IMR-90 (cell line): ENCODE results near the gene TEX264. TPM values are rescaled to one million over a fixed set of nuclear protein-coding genes. Genes with fewer than 3 reads are reported as not detected.

Source experiments
- ATAC-seq: fragments of 200-7000 bp; cut with Tn5 transposase; 2 replicates; pipeline ENCODE4 v1.9.1; 2020; ENCODE audit warnings: low read depth, mild to moderate bottlenecking, moderate library complexity
- BruUV-seq: library from RNA; stranded (reverse); fragments of 400-500 nt; replicated peaks from 2 replicates; lab custom pipeline; 2021; lab: Mats Ljungman, UMichigan
- CTCF ChIA-PET: fragments of 300-600 bp; formaldehyde crosslinking; extraction: SDS; loops from one replicate; lab custom pipeline; 2021; ENCODE audit warnings: antibody characterized with exemption; lab: Yijun Ruan, JAX
- POLR2A ChIA-PET: fragments of 300-600 bp; sonication (Branson Sonifier 250); formaldehyde crosslinking; loops from one replicate; lab custom pipeline; 2022; ENCODE audit warnings: antibody characterized with exemption; ENCODE audit not compliant: unreplicated experiment; lab: Charles Lee
- DNase-seq: peaks from one replicate; pipeline ENCODE4 v3.0.0; 2013
- H2AFZ ChIP-seq: replicated peaks from 2 replicates; pipeline ENCODE3; 2013; ENCODE audit warnings: low read length, mild to moderate bottlenecking; ENCODE audit not compliant: poor library complexity
- H2AK5ac ChIP-seq: 2 replicates; pipeline ENCODE4 v1.6.1; 2013; ENCODE audit warnings: low read depth, low read length, inconsistent platforms
- H2AK9ac ChIP-seq: replicated peaks from 2 replicates; pipeline ENCODE3; 2013; ENCODE audit warnings: mild to moderate bottlenecking, low read depth, low read length, moderate library complexity; ENCODE audit not compliant: poor library complexity
- H2BK120ac ChIP-seq: 2 replicates; pipeline ENCODE4 v1.6.1; 2013; ENCODE audit warnings: low read depth, low read length, inconsistent platforms
- H2BK15ac ChIP-seq: 3 replicates; pipeline ENCODE4 v1.6.1; 2013; ENCODE audit warnings: low read depth, low read length, inconsistent platforms
- H2BK20ac ChIP-seq: 2 replicates; pipeline ENCODE4 v1.6.1; 2013; ENCODE audit warnings: low read depth, mild to moderate bottlenecking, inconsistent platforms, low read length, moderate library complexity
- H2BK5ac ChIP-seq: 2 replicates; pipeline ENCODE4 v1.6.1; 2013; ENCODE audit warnings: mild to moderate bottlenecking, low read depth, low read length, inconsistent platforms; ENCODE audit not compliant: poor library complexity, severe bottlenecking
- H3K14ac ChIP-seq: replicated peaks from 2 replicates; pipeline ENCODE4 v1.6.1; 2013; ENCODE audit warnings: low read depth, low read length, inconsistent platforms
- H3K18ac ChIP-seq: 2 replicates; pipeline ENCODE4 v1.6.1; 2013; ENCODE audit warnings: low read depth, low read length, control low read depth
- H3K23ac ChIP-seq: 2 replicates; pipeline ENCODE4 v1.6.1; 2013; ENCODE audit warnings: low read depth, low read length, inconsistent platforms
- H3K27ac ChIP-seq: 2 replicates; pipeline ENCODE4 v1.5.1; 2013; ENCODE audit warnings: mild to moderate bottlenecking, control low read depth, low read length; ENCODE audit not compliant: insufficient read depth
- H3K27me3 ChIP-seq: 2 replicates; pipeline ENCODE4 v1.6.1; 2013; ENCODE audit warnings: low read length; ENCODE audit not compliant: control insufficient read depth, insufficient read depth
- H3K36me3 ChIP-seq: 2 replicates; pipeline ENCODE4 v1.6.1; 2013; ENCODE audit warnings: low read length, mixed read lengths; ENCODE audit not compliant: control insufficient read depth, insufficient read depth
- H3K4ac ChIP-seq: 2 replicates; pipeline ENCODE4 v1.6.1; 2013; ENCODE audit warnings: low read depth, low read length, inconsistent platforms
- H3K4me1 ChIP-seq: 2 replicates; pipeline ENCODE4 v1.6.1; 2013; ENCODE audit warnings: low read length, mixed read lengths; ENCODE audit not compliant: control insufficient read depth, insufficient read depth
- H3K4me2 ChIP-seq: 2 replicates; pipeline ENCODE4 v1.6.1; 2013; ENCODE audit warnings: low read depth, mild to moderate bottlenecking, control low read depth, low read length, moderate library complexity
- H3K4me3 ChIP-seq: 2 replicates; pipeline ENCODE4 v1.5.1; 2013; ENCODE audit warnings: low read depth, mild to moderate bottlenecking, control low read depth, low read length, moderate library complexity; ENCODE audit not compliant: insufficient read depth
- H3K56ac ChIP-seq: 2 replicates; pipeline ENCODE4 v1.6.1; 2013; ENCODE audit warnings: low read length, inconsistent platforms; ENCODE audit not compliant: insufficient read depth; ENCODE audit errors: extremely low read depth
- H3K79me1 ChIP-seq, 2 experiments: 2 replicates each; pipeline ENCODE4 v1.6.1; 2013; ENCODE audit warnings: low read length in 2 of 2, inconsistent platforms in 1 of 2, low read depth in 1 of 2
- H3K9ac ChIP-seq: 2 replicates; pipeline ENCODE4 v1.6.1; 2013; ENCODE audit warnings: low read depth, low read length, control low read depth
- H3K9me1 ChIP-seq: 2 replicates; pipeline ENCODE4 v1.6.1; 2013; ENCODE audit warnings: low read length, inconsistent platforms; ENCODE audit not compliant: insufficient read depth
- H3K9me3 ChIP-seq: 2 replicates; pipeline ENCODE4 v1.6.1; 2013; ENCODE audit warnings: low read length; ENCODE audit not compliant: control insufficient read depth, insufficient read depth
- H4K20me1 ChIP-seq: 2 replicates; pipeline ENCODE4 v1.6.1; 2013; ENCODE audit warnings: low read length, inconsistent platforms; ENCODE audit not compliant: insufficient read depth
- H4K5ac ChIP-seq: 2 replicates; pipeline ENCODE4 v1.6.1; 2013; ENCODE audit warnings: mild to moderate bottlenecking, low read depth, low read length, control low read depth
- H4K8ac ChIP-seq, 2 experiments: 2 replicates each; pipeline ENCODE4 v1.6.1; 2013; ENCODE audit warnings: low read depth in 2 of 2, low read length in 2 of 2, control low read depth in 1 of 2, inconsistent platforms in 1 of 2
- H4K91ac ChIP-seq: 2 replicates; pipeline ENCODE4 v1.6.1; 2013; ENCODE audit warnings: low read depth, low read length, inconsistent platforms; ENCODE audit not compliant: insufficient read depth
- BHLHE40 ChIP-seq: fragments of 150-350 bp; IDR thresholded peaks from 2 replicates; pipeline ENCODE4 v1.6.1; 2016; ENCODE audit warnings: mild to moderate bottlenecking, low read depth, low read length
- CHD1 ChIP-seq: IDR thresholded peaks from 2 replicates; pipeline ENCODE4 v1.6.1; 2012; ENCODE audit warnings: low read depth, low read length, improper control_type of control experiment
- FOS ChIP-seq: fragments of 150-350 bp; IDR thresholded peaks from 2 replicates; pipeline ENCODE4 v1.6.1; 2016; ENCODE audit warnings: low read depth, low read length
- RAD21 ChIP-seq: IDR thresholded peaks from 2 replicates; pipeline ENCODE4 v1.6.1; 2012; ENCODE audit warnings: low read length, improper control_type of control experiment
- RCOR1 ChIP-seq: IDR thresholded peaks from 2 replicates; pipeline ENCODE4 v1.6.1; 2012; ENCODE audit warnings: mild to moderate bottlenecking, low read length, improper control_type of control experiment; ENCODE audit not compliant: insufficient replicate concordance
- RFX5 ChIP-seq: IDR thresholded peaks from 2 replicates; pipeline ENCODE4 v1.8.0; 2012; ENCODE audit warnings: low read depth, mild to moderate bottlenecking, low read length, moderate library complexity
- WGBS, 2 experiments: methylation state at CpG; one replicate each; pipeline versions ENCODE4 v1.1.5 to v1.1.7; 2013; ENCODE audit warnings: missing lambda C conversion rate in 2 of 2; ENCODE audit not compliant: insufficient read length in 1 of 2; ENCODE audit errors: extremely low coverage in 2 of 2; 5-methylcytosine and 5-hydroxymethylcytosine counted together
- dilution Hi-C: fragments of 300-500 bp; cut with HindIII; formaldehyde crosslinking; loops from one replicate; pipeline ENCODE4 v1.14.3; 2018; ENCODE audit warnings: low sequenced_read_pairs; ENCODE audit not compliant: unreplicated experiment
- in situ Hi-C: fragments of 300-500 bp; cut with MboI; formaldehyde crosslinking; loops from 3 replicates; pipeline ENCODE4 v1.14.3; 2019; ENCODE audit warnings: low sequenced_read_pairs, inconsistent platforms, mixed read lengths
- intact Hi-C: fragments of 100-400 bp; cut with micrococcal nuclease; formaldehyde crosslinking; loops from 2 replicates; pipeline ENCODE4 v1.10.0; 2022
- polyA plus RNA-seq, 3 experiments: library from polyadenylated mRNA; depleted of rRNA; stranded (reverse); fragments of >200 nt; gene quantifications; 2 replicates each; pipeline ENCODE4 v1.2.3, GENCODE V29; 2012; ENCODE audit warnings: low replicate concordance in 1 of 3
- total RNA-seq: library from RNA; depleted of rRNA; stranded (reverse); fragments of >200 nt; gene quantifications from 2 replicates; pipeline ENCODE4 v1.2.3, GENCODE V29; 2012

Gene TEX264
- total and polyA plus RNA-seq, 2 of the 4 experiments (the other 2 are of a cell fraction): 30.3 to 45.0 TPM

GRCh38 chr3:51735039-51735438 lies 64.0 kb downstream of the TEX264 start:
- no peak for DNase-seq
- Histone ChIP-seq H2BK15ac (no peak overlapping the region), H3K9me3 (no peaks in the 10 kb centered on the region), H3K14ac (no peak overlapping the region), H2AK9ac (no peak overlapping the region), H2BK120ac (no peak overlapping the region), H2AFZ (no peak overlapping the region), H4K91ac (no peak overlapping the region), H3K9ac (no peak overlapping the region), H2BK5ac (no peak overlapping the region), H3K4ac (no peak overlapping the region), H4K20me1 (no peaks in the 10 kb centered on the region), H3K18ac (no peak overlapping the region), H3K27me3 (no peaks in the 10 kb centered on the region; the same call in 1 of the 2 replicates), H2AK5ac (no peak overlapping the region), H3K56ac (no peak overlapping the region), H3K4me2 (no peak overlapping the region), H3K23ac (no peak overlapping the region), H3K4me3 (no peak overlapping the region), H3K27ac (no peak overlapping the region), H4K5ac (no peak overlapping the region), H3K79me1 (no peaks in the 10 kb centered on the region), H3K9me1 (no peaks in the 10 kb centered on the region), H2BK20ac (no peak overlapping the region), H4K8ac (no peak overlapping the region), H3K4me1 (no peaks in the 10 kb centered on the region), H3K36me3 (no peaks in the 10 kb centered on the region)
- ChIA-PET POLR2A (no interaction called here), CTCF (no interaction called here)
- no peak for TF ChIP-seq RCOR1
- TF ChIP-seq RAD21: no peak
- no peak for TF ChIP-seq RFX5
- no peak for TF ChIP-seq CHD1
- no peak for TF ChIP-seq FOS
- no peak for TF ChIP-seq BHLHE40
- in situ Hi-C loops (no loop called here), intact Hi-C loops (loop anchor here (10.0 kb wide), 1 partner anchor 170 kb away; the partner anchor contains the start of gene IQCF1), dilution Hi-C loops (no loop called here)
- BruUV-seq: no TSS peak
- WGBS, 2 experiments: no CpG with 5 or more reads among the region's 3 CpGs
- ATAC-seq: no peak
